Measurements from ENCODE around the gene TMEM87A.

- no peak for TF ChIP-seq CTCF (IDR thresholded peaks at IDR 0.05)
- no peak for TF ChIP-seq POLR2A (IDR thresholded peaks at IDR 0.05)
These were observed 9.1 kb upstream of the TMEM87A start for GRCh38 chr15:42282344-42282743.
